CD14-positive monocyte (primary cell): ENCODE data around the gene PHOX2B. TPM values are rescaled to one million over a fixed set of nuclear protein-coding genes. Genes with fewer than 3 reads are reported as not detected.

ENCODE experiments used
- DNase-seq, 3 donors: peaks; one replicate each; pipeline ENCODE4 v3.0.0-alpha.2; 2011 to 2022
- H2AFZ ChIP-seq: 2 replicates; pipeline ENCODE4 v1.6.0; 2012; ENCODE audit warnings: mild to moderate bottlenecking, low read depth, low read length, inconsistent platforms; ENCODE audit not compliant: insufficient read depth, poor library complexity, severe bottlenecking
- H3K27ac ChIP-seq, 2 donors: 1 replicate in 1 of 2; 2 replicates in 1 of 2; pipeline ENCODE4 v1.5.1; 2012 to 2013; ENCODE audit warnings: low read length in 2 of 2, control low read depth in 1 of 2, inconsistent platforms in 1 of 2, low read depth in 1 of 2, mild to moderate bottlenecking in 1 of 2
- H3K27me3 ChIP-seq, 2 donors: one replicate each; pipeline versions ENCODE4 v1.6.0 to v1.6.1; 2011 to 2013; ENCODE audit warnings: low read length in 2 of 2; ENCODE audit not compliant: control insufficient read depth in 2 of 2, insufficient read depth in 2 of 2
- H3K36me3 ChIP-seq, 2 donors: replicated peaks in 1 of 2; 1 replicate in 1 of 2; 2 replicates in 1 of 2; pipeline versions ENCODE4 v1.5.1 to v1.6.1; 2012 to 2013; ENCODE audit warnings: low read length in 2 of 2, control low read depth in 1 of 2, inconsistent platforms in 1 of 2, mild to moderate bottlenecking in 1 of 2; ENCODE audit not compliant: insufficient read depth in 2 of 2, control insufficient read depth in 1 of 2
- H3K4me1 ChIP-seq, 2 donors: 1 replicate in 1 of 2; 2 replicates in 1 of 2; pipeline versions ENCODE4 v1.5.1 to v1.6.1; 2012 to 2013; ENCODE audit warnings: low read length in 2 of 2, control low read depth in 1 of 2, inconsistent platforms in 1 of 2, mild to moderate bottlenecking in 1 of 2, moderate library complexity in 1 of 2; ENCODE audit not compliant: insufficient read depth in 2 of 2, control insufficient read depth in 1 of 2
- H3K4me2 ChIP-seq: replicated peaks from 2 replicates; pipeline ENCODE3; 2012; ENCODE audit warnings: low read length, moderate library complexity, mild to moderate bottlenecking; ENCODE audit not compliant: poor library complexity, severe bottlenecking; ENCODE audit errors: extremely low read depth
- H3K4me3 ChIP-seq, 3 experiments: fragments of 200-600 bp in 1 of 3; sonication (generic) in 1 of 3; replicated peaks in 1 of 3; 1 replicate in 2 of 3; 2 replicates in 1 of 3; pipeline ENCODE4 v1.5.1; 2011 to 2013; ENCODE audit warnings: low read length in 3 of 3, mild to moderate bottlenecking in 3 of 3, control low read depth in 2 of 3, low read depth in 2 of 3, inconsistent platforms in 1 of 3, moderate library complexity in 1 of 3
- H3K79me2 ChIP-seq: 2 replicates; pipeline ENCODE4 v1.6.0; 2012; ENCODE audit warnings: mild to moderate bottlenecking, control low read depth, inconsistent platforms, low read length, moderate library complexity; ENCODE audit not compliant: insufficient read depth
- H3K9ac ChIP-seq: 2 replicates; pipeline ENCODE4 v1.6.0; 2017; ENCODE audit warnings: low read length, mild to moderate bottlenecking; ENCODE audit not compliant: insufficient read depth, poor library complexity, severe bottlenecking
- H3K9me3 ChIP-seq, 2 donors: replicated peaks in 1 of 2; 1 replicate in 1 of 2; 2 replicates in 1 of 2; pipeline versions ENCODE4 v1.5.1 to v1.6.1; 2012 to 2013; ENCODE audit warnings: low read length in 2 of 2, control low read depth in 1 of 2; ENCODE audit not compliant: control insufficient read depth in 1 of 2, insufficient read depth in 1 of 2
- H4K20me1 ChIP-seq: 2 replicates; pipeline ENCODE4 v1.6.0; 2012; ENCODE audit warnings: mild to moderate bottlenecking, low read length, control low read depth, moderate library complexity; ENCODE audit not compliant: insufficient read depth
- H3K27ac Mint-ChIP-seq, 7 donors: one replicate each; pipeline ENCODE4 v1.8.0; 2020; ENCODE audit warnings: mild to moderate bottlenecking in 7 of 7, mixed read lengths in 7 of 7, moderate library complexity in 6 of 7, inconsistent platforms in 2 of 7
- H3K27me3 Mint-ChIP-seq, 3 donors: one replicate each; pipeline ENCODE4 v1.8.0; 2021 to 2022; ENCODE audit warnings: low read depth in 3 of 3, mild to moderate bottlenecking in 3 of 3, mixed read lengths in 3 of 3, moderate library complexity in 3 of 3, inconsistent platforms in 1 of 3
- H3K36me3 Mint-ChIP-seq, 2 donors: one replicate each; pipeline ENCODE4 v1.8.0; 2020; ENCODE audit warnings: mixed read lengths in 2 of 2, inconsistent platforms in 1 of 2, mild to moderate bottlenecking in 1 of 2
- H3K4me1 Mint-ChIP-seq: one replicate; pipeline ENCODE4 v1.8.0; 2020; ENCODE audit warnings: mild to moderate bottlenecking, mixed read lengths
- H3K4me3 Mint-ChIP-seq, 2 donors: one replicate each; pipeline ENCODE4 v1.8.0; 2020; ENCODE audit warnings: mild to moderate bottlenecking in 2 of 2, mixed read lengths in 2 of 2, moderate library complexity in 1 of 2
- H3K9me3 Mint-ChIP-seq, 7 donors: one replicate each; pipeline ENCODE4 v1.8.0; 2020 to 2022; ENCODE audit warnings: mixed read lengths in 7 of 7, mild to moderate bottlenecking in 6 of 7, moderate library complexity in 6 of 7, inconsistent platforms in 2 of 7
- WGBS: methylation state at CpG from one replicate; pipeline ENCODE4 v1.1.5; 2013; ENCODE audit warnings: missing lambda C conversion rate; ENCODE audit not compliant: insufficient coverage; 5-methylcytosine and 5-hydroxymethylcytosine counted together
- intact Hi-C, 2 donors: fragments of 100-400 bp; cut with micrococcal nuclease; formaldehyde crosslinking; loops; one replicate each; pipeline versions ENCODE4 v1.15.0 to v1.15.1; 2023
- polyA plus RNA-seq, 3 donors: library from polyadenylated mRNA; depleted of rRNA in 1 of 3; unstranded in 2 of 3; stranded (reverse) in 1 of 3; fragments of 300-500 nt in 2 of 3; fragments of >200 nt in 1 of 3; fragmentation: Illumina TruSeq in 2 of 3; gene quantifications; 1 replicate in 2 of 3; 2 replicates in 1 of 3; pipeline ENCODE4 v1.2.3, GENCODE V29; 2012 to 2021
- TF ChIP-seq, protein P1 (sequence below): fragments of 200-600 bp; IDR thresholded peaks from one replicate; pipeline ENCODE4 v1.8.0; 2022; ENCODE audit warnings: antibody characterized with exemption, mild to moderate bottlenecking

The PHOX2B gene
- polyA plus RNA-seq, 3 donors: not detected

DNA sequence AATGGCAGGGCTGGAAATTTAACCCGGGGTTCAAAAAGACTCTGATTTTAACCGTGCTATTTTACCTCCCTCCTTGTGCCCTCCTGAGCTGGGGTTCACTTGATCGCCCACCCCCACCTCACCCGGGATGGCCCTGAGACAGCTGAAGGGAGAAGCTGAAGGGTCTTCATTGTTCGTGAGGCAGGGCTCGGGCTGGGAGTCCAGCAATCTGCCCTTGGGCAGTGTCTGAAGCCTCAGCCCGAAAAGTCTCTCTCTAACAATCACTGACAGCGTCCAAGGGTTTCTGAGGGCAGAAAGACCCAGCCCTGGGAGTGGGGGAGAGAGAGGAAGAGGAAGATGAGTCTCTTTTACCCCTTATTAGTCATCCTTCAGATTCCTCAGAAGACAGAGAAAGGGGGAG, 39.4 kb upstream of the PHOX2B start:
- H3K9me3 Mint-ChIP-seq: peaks cover 0 to 1% (median 0%) of the 10 kb centered on the region in 7 donors
- Histone ChIP-seq H3K4me2 (no peak overlapping the region), H3K4me1 (no peaks in the 10 kb centered on the region), H2AFZ (no peak overlapping the region), H3K36me3 (no peaks in the 10 kb centered on the region), H3K79me2 (no peaks in the 10 kb centered on the region), H3K27me3 (peaks cover 0 to 2% of the 10 kb centered on the region in 2 donors), H3K9ac (no peak overlapping the region), H3K4me3 (no peak overlapping the region), H3K9me3 (no peaks in the 10 kb centered on the region), H4K20me1 (no peaks in the 10 kb centered on the region), H3K27ac (no peak overlapping the region)
- no peaks in the 10 kb centered on the region for H3K4me1 Mint-ChIP-seq
- no peak for DNase-seq
- H3K27me3 Mint-ChIP-seq: peaks cover 4 to 14% (median 5%) of the 10 kb centered on the region in 3 donors
- no peak overlapping the region for H3K27ac Mint-ChIP-seq
- TF ChIP-seq, protein P1, sequence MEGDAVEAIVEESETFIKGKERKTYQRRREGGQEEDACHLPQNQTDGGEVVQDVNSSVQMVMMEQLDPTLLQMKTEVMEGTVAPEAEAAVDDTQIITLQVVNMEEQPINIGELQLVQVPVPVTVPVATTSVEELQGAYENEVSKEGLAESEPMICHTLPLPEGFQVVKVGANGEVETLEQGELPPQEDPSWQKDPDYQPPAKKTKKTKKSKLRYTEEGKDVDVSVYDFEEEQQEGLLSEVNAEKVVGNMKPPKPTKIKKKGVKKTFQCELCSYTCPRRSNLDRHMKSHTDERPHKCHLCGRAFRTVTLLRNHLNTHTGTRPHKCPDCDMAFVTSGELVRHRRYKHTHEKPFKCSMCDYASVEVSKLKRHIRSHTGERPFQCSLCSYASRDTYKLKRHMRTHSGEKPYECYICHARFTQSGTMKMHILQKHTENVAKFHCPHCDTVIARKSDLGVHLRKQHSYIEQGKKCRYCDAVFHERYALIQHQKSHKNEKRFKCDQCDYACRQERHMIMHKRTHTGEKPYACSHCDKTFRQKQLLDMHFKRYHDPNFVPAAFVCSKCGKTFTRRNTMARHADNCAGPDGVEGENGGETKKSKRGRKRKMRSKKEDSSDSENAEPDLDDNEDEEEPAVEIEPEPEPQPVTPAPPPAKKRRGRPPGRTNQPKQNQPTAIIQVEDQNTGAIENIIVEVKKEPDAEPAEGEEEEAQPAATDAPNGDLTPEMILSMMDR: no peak
- WGBS: 83% methylated on average over 2 of the region's 8 CpGs
- intact Hi-C loops: no loop called here
- H3K36me3 Mint-ChIP-seq: no peaks in the 10 kb centered on the region
- H3K4me3 Mint-ChIP-seq: no peak overlapping the region

DNA sequence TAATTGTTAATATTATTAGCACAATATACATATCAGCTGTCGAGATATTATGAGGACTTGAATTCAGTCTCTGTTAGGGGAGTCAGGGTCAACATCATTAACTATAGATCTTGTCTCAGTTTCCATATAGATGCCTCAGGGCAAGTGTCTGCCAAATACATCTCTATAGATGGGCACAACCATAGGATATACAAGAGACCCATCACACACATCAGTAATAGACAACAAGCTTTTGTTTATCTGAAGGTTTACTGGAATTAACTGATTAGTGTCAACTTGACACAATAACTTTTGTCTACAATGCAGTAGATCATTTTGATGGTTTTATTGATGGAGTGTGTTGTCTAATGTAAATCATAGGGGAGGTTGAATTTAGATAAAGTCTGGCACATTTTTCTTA, 37.1 kb upstream of the PHOX2B start:
- H3K9me3 Mint-ChIP-seq: peaks cover 0 to 1% (median 0%) of the 10 kb centered on the region in 7 donors
- WGBS: no CpG with 5 or more reads among the region's 1 CpG

More for the DNA sequence above, 37.1 kb upstream of the PHOX2B start:
- Histone ChIP-seq H3K4me1 (no peaks in the 10 kb centered on the region), H3K4me3 (no peak overlapping the region), H3K79me2 (no peaks in the 10 kb centered on the region), H2AFZ (no peak overlapping the region), H3K27me3 (no peaks in the 10 kb centered on the region), H3K9me3 (no peaks in the 10 kb centered on the region), H3K27ac (no peak overlapping the region), H3K9ac (no peak overlapping the region), H3K4me2 (no peak overlapping the region), H3K36me3 (no peaks in the 10 kb centered on the region), H4K20me1 (no peaks in the 10 kb centered on the region)
- Mint-ChIP-seq H3K36me3 (no peaks in the 10 kb centered on the region), H3K4me1 (no peaks in the 10 kb centered on the region), H3K27me3 (peaks cover 4 to 16% (median 5%) of the 10 kb centered on the region in 3 donors), H3K4me3 (no peak overlapping the region), H3K27ac (no peak overlapping the region)
- intact Hi-C loops: no loop called here
- DNase-seq: no peak
- TF ChIP-seq, protein P1: no peak
